Ovary (tissue), 3 donors: ENCODE data around the gene KCNIP4.

Experiments used
- CTCF ChIP-seq, 3 donors: fragments of 450-650 bp in 2 of 3; fragments of 200-600 bp in 1 of 3; IDR thresholded peaks; one replicate each; pipeline versions ENCODE4 v1.5.1 to v1.8.0; 2016 to 2022; ENCODE audit warnings: antibody characterized with exemption in 3 of 3, mild to moderate bottlenecking in 1 of 3
- EP300 ChIP-seq: sonication (generic); formaldehyde crosslinking; IDR thresholded peaks from one replicate; pipeline ENCODE4 v1.6.1; 2017; ENCODE audit warnings: antibody characterized with exemption
- POLR2A ChIP-seq: fragments of 450-650 bp; IDR thresholded peaks from one replicate; pipeline ENCODE4 v1.6.1; 2017; ENCODE audit warnings: antibody characterized with exemption, mild to moderate bottlenecking, moderate library complexity
- donor health status: DM: no; HTN: no; CAD: no.

- no peak for TF ChIP-seq POLR2A
- TF ChIP-seq CTCF (IDR thresholded peaks at IDR 0.05) = no peak
- no peak for TF ChIP-seq EP300
Measured at GRCh38 chr4:21366840-21367239, 581.7 kb downstream of the KCNIP4 start.
